SH-SY5Y (cell line): ENCODE data around the gene TSHZ3.

Experiments
- GATA2 ChIP-seq: IDR thresholded peaks from 2 replicates; pipeline ENCODE4 v1.6.1; 2011; ENCODE audit warnings: mild to moderate bottlenecking, low read depth, low read length
- GATA3 ChIP-seq: IDR thresholded peaks from 2 replicates; pipeline ENCODE4 v1.6.1; 2011; ENCODE audit warnings: low read depth, mild to moderate bottlenecking, low read length, moderate library complexity

The TSHZ3 gene

GRCh38 chr19:31348481-31349159 lies 616 bp downstream of the TSHZ3 start:
- TF ChIP-seq GATA3, result no peak
- no peak for TF ChIP-seq GATA2

- TF ChIP-seq GATA3, result no peak
- TF ChIP-seq GATA2, result 0 out of 2 replicates have a peak, but pooled peaks have one; percentile 7
Measured at GRCh38 chr19:31347828-31348392, 1.3 kb downstream of the TSHZ3 start.

GRCh38 chr19:31347354-31347753 lies 1.9 kb downstream of the TSHZ3 start:
- TF ChIP-seq GATA2, result no peak
- TF ChIP-seq GATA3, result no peak

GRCh38 chr19:31346184-31347059 lies 2.8 kb downstream of the TSHZ3 start:
- TF ChIP-seq GATA2 (0 out of 2 replicates have a peak, but pooled peaks have one; percentile 25), GATA3 (0 out of 2 replicates have a peak, but pooled peaks have one; percentile 25)

- no peak for TF ChIP-seq GATA2
- no peak for TF ChIP-seq GATA3
Measured at GRCh38 chr19:31344403-31344802, 4.8 kb downstream of the TSHZ3 start.

- TF ChIP-seq GATA3 (no peak), GATA2 (no peak)
Measured at GRCh38 chr19:31342926-31343325, 6.3 kb downstream of the TSHZ3 start.

- peak; percentile 87 for TF ChIP-seq GATA3
- peak; percentile 81 for TF ChIP-seq GATA2
Measured at GRCh38 chr19:31340042-31341025, 8.9 kb downstream of the TSHZ3 start.

GRCh38 chr19:31339411-31339810 lies 9.8 kb downstream of the TSHZ3 start:
- TF ChIP-seq GATA3, result no peak
- no peak for TF ChIP-seq GATA2

GRCh38 chr19:31338069-31338776 lies 11.0 kb downstream of the TSHZ3 start:
- TF ChIP-seq GATA3 (no peak), GATA2 (no peak)

- TF ChIP-seq GATA2, result no peak
- TF ChIP-seq GATA3, result no peak
Measured at GRCh38 chr19:31337008-31337914, 12.0 kb downstream of the TSHZ3 start.

GRCh38 chr19:31335716-31336115 lies 13.5 kb downstream of the TSHZ3 start:
- TF ChIP-seq GATA2 (no peak), GATA3 (no peak)
